GM21447 (cell line): Measurements from ENCODE around the gene NDUFA13.

Source experiments
- ATAC-seq: cut with Tn5 transposase; IDR thresholded peaks from one replicate; pipeline ENCODE4 v1.9.1; 2021; ENCODE audit not compliant: unreplicated experiment

NDUFA13 gene

GRCh38 chr19:19566306-19566705 is 50.3 kb downstream of the NDUFA13 start:
- no peak for ATAC-seq

DNA sequence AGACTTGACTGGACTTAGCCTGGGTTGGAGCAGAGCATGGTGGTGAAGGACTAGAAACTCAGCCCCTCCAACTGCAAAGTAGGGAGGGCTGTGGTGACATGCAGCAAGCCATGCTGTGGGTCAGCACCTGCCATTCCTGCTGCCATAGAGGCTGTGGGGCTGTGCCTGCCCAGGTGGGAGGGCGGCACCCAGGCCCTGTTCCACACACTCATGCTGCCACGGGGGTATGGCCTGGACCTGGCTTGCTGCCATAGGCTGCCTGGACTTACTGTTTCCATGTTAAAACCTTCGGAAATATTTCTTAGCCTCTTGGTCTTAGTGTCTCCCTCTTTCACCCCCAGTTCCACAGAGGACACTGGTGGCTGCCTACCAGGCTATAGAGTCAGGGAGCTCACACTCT is 51.4 kb downstream of the NDUFA13 start:
- ATAC-seq, result no peak

DNA sequence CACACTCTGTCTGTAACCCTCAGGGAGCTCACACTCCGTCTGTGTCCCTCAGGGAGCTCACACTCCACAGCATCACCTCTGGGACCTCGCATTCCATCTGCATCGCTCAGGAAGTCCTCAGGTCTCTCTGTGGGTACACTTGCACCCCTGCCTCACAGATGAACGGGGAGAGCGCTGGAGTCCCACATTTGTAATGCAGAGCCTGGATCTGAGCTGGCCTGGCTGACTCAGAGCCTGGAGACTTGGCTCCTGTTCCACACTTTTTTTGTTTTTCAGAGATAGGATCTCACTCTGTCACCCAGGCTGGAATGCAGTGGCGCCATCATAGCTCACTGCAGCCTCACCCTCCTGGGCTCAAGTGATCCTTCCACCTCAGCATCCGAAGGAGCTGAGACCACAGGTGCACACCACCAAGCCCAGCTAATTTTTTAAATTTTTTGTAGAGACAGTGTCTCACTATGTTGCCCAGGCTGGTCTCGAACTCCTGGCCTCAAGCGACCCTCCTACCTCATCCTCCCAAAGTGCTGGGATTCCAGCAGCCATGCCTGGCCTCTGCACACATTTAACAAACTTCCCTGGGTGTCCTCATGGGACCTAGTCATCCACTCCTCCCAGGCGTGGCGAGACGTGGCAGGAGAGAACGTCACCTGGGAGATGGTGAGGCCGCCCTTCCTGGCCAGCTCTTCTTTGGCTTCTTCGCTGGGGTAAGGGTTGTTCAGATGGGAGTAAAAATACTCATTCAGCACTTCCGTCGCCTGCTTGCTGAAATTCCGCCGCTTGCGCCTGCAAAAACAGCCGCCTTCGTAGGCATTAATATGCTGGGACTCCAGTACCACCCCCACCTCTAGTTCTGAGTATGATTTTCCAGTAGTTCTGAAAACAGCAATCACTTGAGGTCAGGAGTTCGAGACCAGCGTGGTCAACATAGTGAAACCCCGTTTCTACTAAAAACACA is 53.1 kb downstream of the NDUFA13 start:
- ATAC-seq, result no peak

DNA sequence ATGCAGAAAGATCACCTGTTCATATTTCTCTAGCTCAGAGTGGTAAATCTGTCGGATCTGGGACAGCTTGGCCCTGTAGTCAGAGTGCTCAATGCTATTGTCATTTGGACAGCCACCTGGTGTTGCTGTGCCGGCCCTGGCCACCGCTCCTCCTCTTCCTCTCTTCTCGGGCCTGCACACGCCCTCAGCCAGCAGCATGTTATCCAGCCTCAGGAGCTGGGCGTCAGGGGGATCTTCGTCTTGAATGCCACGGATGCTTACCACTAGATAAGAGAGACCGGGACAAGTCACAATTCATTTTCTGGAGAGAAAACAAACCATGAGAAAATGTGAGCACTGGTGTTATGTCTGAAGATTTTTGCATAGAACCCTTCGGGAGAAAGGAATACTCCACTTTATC is 54.5 kb downstream of the NDUFA13 start:
- no peak for ATAC-seq

- no peak for ATAC-seq
Observed at GRCh38 chr19:19571071-19571786, 55.2 kb downstream of the NDUFA13 start.

DNA sequence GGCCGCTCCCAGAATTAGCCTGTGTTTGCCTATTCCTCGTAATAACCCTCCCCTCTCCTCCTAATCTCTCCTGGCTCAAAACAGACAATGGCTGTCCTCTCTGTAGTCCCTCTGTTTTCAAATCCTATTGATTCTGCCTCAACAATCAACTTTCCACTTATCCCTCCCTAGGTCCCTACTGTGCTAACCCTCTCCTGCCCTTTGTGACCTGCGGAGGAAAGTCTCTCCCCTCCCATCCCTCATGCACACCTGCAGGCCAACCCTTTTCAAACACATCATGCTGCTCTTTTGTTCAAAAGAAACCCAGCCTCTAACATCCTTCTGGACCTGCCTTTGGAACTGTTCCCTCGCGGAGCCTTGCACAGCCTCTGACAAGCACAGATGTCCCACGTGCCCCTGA is 59.4 kb downstream of the NDUFA13 start:
- no peak for ATAC-seq
